GM18499 (cell line): ENCODE measurements around the gene AGMAT.
"Not testable (repeated sequence)": the region's sequence is repeated elsewhere in the genome, so short reads cannot be mapped to it uniquely, and the experiment has no call there.

Experiments
- ATAC-seq: cut with Tn5 transposase; IDR thresholded peaks from one replicate; pipeline ENCODE4 v1.9.1; 2021; ENCODE audit warnings: moderate number of reproducible peaks; ENCODE audit not compliant: insufficient read depth, unreplicated experiment

AGMAT gene

GRCh38 chr1:15616373-15617172 is 31.7 kb upstream of the AGMAT start:
- no peak for ATAC-seq

GRCh38 chr1:15610167-15610566 is 25.3 kb upstream of the AGMAT start:
- ATAC-seq: no peak

- ATAC-seq: no peak
These were observed 24.8 kb upstream of the AGMAT start for GRCh38 chr1:15609631-15610030.

GRCh38 chr1:15605398-15606383 is 20.8 kb upstream of the AGMAT start:
- no peak for ATAC-seq

GRCh38 chr1:15604400-15604799 is 19.5 kb upstream of the AGMAT start:
- not testable (repeated sequence) for ATAC-seq

GRCh38 chr1:15603966-15604282 is 19.1 kb upstream of the AGMAT start:
- not testable (repeated sequence) for ATAC-seq

- ATAC-seq: peak; percentile 90
These were observed 18.5 kb upstream of the AGMAT start for GRCh38 chr1:15603050-15603965.

- ATAC-seq: no peak
These were observed 13.6 kb upstream of the AGMAT start for GRCh38 chr1:15598436-15598835.

- ATAC-seq: no peak
These were observed 11.2 kb upstream of the AGMAT start for GRCh38 chr1:15595809-15596617.

- ATAC-seq: no peak
These were observed 7.4 kb upstream of the AGMAT start for GRCh38 chr1:15592285-15592684.

GRCh38 chr1:15583016-15583706 is 1.7 kb downstream of the AGMAT start:
- ATAC-seq: no peak

GRCh38 chr1:15579683-15580047 is 5.2 kb downstream of the AGMAT start:
- no peak for ATAC-seq

- ATAC-seq: no peak
These were observed 5.7 kb downstream of the AGMAT start for GRCh38 chr1:15578921-15579682.

- ATAC-seq: no peak
These were observed 7.2 kb downstream of the AGMAT start for GRCh38 chr1:15577691-15578090.

- ATAC-seq: no peak
These were observed 9.2 kb downstream of the AGMAT start for GRCh38 chr1:15575549-15576150.

GRCh38 chr1:15574741-15575140 is 10.1 kb downstream of the AGMAT start:
- ATAC-seq: no peak

- ATAC-seq: no peak
These were observed 11.4 kb downstream of the AGMAT start for GRCh38 chr1:15573477-15573876.

GRCh38 chr1:15571266-15571665 is 13.6 kb downstream of the AGMAT start:
- no peak for ATAC-seq
